NCI-H82 (cell line): Measurements from ENCODE around the gene FILIP1.
"Not testable (repeated sequence)": the region's sequence is repeated elsewhere in the genome, so short reads cannot be mapped to it uniquely, and the experiment has no call there.

Source experiments
- DNase-seq: peaks from one replicate; lab custom pipeline; 2025; lab: John Stamatoyannopoulos, UW

The FILIP1 gene

GRCh38 chr6:75419980-75420379 lies 73.6 kb downstream of the FILIP1 start:
- DNase-seq, result no peak

DNA sequence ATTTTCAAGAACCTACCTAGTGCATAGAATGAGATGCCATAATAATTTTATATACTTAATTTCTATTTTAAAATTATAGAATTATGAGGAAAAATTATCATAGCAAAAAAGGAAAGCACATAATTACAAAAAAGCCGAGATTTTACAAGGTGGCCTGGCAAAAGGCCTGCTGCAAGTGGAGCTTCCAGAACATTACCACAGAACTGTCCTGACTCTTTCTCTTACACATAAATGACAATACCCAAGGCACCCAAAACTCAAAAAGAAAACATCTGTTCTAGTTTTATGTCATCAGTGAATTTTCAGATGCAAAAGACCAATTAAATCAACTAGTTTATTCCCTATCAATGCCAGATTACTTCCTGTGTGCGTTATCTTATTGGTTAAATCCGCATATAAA lies 74.2 kb downstream of the FILIP1 start:
- DNase-seq, result no peak

- no peak for DNase-seq
These were observed 75.4 kb downstream of the FILIP1 start for GRCh38 chr6:75418233-75418632.

DNA sequence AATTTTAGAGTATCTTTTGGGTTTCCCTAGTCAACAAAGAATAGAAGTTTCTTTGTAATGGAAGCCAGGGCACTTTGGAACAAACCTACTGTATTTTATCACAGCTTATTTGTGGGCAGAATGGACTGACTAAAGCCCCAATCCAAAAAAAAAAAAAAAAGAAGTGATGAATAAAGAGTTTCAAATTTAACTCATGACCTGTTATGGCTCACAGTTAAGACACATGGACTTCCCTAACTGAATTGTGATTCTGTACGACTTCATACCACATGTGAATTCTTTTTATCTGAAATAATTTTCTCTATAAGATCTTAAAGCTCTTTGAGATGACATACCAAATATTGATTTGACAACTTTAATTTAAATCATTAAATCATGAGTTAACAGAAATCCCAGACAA lies 77.2 kb downstream of the FILIP1 start:
- DNase-seq, result no peak

GRCh38 chr6:75415804-75416203 lies 77.8 kb downstream of the FILIP1 start:
- no peak for DNase-seq

DNA sequence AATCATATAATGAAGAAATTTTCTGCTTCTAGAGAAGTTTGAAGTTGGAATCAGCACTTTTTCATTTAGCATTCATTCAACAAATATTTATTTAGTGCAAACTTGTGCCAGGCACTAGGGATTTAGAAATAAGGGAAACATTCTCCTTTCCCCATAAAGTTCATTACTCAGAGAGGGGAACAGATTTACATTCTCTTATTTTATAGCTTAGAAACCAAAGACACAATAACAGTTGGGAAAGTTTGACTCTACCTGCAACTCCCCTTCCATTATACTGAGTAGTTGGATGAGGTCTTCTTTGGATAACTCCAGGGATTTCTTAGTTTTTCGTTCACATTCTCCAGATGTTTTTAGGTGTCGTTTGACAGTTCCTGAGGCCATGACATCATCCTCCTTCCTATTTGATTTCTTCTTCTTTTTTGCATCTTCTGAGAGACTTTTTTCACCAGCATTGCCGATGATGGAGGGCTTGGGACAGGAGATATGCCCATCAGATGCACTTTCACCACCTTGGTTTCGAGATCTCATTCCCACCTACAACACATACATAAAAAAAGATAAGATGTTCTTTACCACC lies 79.1 kb downstream of the FILIP1 start:
- no peak for DNase-seq

GRCh38 chr6:75412969-75413662 lies 80.5 kb downstream of the FILIP1 start:
- DNase-seq, result no peak

DNA sequence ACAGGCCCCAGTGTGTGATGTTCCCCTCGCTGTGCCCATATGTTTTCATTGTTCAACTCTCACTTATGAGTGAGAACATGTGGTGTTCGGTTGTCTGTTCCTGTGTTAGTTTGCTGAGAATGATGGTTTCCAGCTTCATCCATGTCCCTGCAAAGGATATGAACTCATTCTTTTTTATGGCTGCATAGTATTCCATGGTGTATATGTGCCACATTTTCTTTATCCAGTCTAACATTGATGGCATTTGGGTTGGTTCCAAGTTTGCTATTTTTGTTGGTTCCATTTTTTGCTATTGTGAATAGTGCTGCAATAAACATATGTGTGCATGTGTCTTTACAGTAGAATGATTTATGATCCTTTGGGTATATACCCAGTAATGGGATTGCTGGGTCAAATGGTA lies 83.0 kb downstream of the FILIP1 start:
- not testable (repeated sequence) for DNase-seq

GRCh38 chr6:75409928-75410327 lies 83.7 kb downstream of the FILIP1 start:
- no peak for DNase-seq

DNA sequence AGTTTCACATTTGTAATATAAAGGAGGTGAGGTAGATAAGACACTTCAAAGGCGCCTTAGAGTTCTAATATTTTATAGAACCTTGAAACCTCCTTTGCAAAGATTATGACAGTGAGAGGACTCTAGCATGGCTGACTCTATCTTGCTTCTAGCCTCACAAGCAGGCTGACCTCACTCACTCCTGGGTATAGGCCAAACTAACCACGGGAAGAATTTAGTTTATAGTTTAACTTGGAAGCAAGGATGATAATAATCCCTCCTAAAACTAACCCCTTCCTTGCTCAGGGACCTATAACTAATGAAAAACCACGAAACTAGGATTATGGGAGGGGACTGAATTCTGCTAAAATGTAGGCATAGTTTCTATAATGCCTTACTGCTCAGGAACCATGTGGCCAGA lies 84.3 kb downstream of the FILIP1 start:
- DNase-seq, result no peak

- no peak for DNase-seq
These were observed 90.0 kb downstream of the FILIP1 start for GRCh38 chr6:75403563-75404080.

DNA sequence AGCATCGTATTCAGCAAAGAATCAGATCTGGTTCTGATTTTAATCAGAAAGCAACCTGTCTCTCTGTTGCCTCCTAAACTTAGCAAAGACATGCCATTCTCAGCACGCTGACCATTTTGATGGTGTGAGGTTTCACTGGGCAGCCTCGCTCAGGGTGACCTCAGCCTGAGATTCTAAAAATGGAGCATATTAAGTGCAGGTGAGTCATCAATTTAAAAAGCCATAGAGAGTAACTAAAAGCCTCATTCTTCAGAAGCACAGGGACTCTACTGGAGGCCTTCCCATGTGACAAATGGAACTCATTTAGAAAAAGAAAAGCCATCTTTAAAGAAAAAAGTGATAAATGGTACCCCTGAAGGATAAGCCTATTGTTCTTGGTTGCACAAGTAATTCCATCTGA lies 91.3 kb downstream of the FILIP1 start:
- no peak for DNase-seq

GRCh38 chr6:75397656-75398465 lies 95.7 kb downstream of the FILIP1 start:
- no peak for DNase-seq

GRCh38 chr6:75397171-75397570 lies 96.4 kb downstream of the FILIP1 start:
- no peak for DNase-seq

DNA sequence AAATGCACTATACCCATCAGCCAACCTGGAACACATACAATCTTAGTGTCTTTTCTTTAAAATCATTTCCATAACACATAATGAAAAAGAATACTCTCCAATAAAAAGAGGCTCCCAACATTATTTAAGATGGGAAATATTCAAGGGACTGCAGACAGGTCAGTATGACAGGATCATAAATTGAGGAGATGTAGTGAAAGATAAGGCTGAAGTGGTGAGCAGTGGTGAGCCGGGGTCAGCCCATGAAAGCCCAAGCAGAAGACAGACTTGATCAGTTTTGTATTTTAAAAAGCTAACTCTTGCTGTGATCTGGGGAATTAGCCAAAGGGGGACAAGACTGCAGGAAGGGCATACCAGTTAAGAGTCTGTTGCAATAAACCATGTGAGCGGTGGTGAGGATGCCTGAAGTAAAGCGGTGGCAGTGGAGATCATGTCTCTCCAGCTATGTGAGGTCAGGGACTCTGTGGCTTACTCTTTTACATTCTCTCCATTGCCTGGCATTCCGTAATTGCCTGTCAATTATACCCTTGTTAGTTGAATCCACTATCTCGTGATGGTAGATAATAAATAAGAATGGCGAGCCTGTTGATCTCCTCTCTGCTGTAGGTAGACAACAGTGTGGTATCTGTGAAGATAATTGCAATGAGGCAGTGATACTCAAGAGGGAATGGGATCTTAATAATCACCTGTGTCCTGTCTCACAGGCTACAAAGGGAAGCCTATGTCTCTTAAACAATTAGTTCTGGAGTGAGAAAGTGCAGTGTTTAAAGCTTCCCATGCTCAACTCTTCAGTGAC lies 97.4 kb downstream of the FILIP1 start:
- DNase-seq, result no peak

GRCh38 chr6:75393806-75394205 lies 99.8 kb downstream of the FILIP1 start:
- DNase-seq, result no peak

DNA sequence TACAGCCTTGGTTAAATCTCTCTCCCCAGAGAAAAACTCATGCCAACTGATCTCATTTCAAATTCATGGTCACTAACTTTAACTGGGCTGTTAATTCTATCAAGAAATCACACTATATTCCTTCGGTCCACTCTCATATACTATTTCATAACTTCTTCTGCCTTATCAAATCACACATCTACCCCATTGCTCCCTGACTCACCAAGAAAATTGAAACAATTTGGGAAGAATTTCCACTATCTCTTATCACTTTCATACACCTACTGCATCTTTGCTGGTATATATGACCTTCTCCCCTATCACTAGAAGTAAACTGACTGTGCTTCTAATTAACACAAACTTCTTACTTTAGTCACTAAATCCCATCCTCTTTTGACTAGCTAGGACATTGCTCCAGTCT lies 102.3 kb downstream of the FILIP1 start:
- DNase-seq, result no peak

DNA sequence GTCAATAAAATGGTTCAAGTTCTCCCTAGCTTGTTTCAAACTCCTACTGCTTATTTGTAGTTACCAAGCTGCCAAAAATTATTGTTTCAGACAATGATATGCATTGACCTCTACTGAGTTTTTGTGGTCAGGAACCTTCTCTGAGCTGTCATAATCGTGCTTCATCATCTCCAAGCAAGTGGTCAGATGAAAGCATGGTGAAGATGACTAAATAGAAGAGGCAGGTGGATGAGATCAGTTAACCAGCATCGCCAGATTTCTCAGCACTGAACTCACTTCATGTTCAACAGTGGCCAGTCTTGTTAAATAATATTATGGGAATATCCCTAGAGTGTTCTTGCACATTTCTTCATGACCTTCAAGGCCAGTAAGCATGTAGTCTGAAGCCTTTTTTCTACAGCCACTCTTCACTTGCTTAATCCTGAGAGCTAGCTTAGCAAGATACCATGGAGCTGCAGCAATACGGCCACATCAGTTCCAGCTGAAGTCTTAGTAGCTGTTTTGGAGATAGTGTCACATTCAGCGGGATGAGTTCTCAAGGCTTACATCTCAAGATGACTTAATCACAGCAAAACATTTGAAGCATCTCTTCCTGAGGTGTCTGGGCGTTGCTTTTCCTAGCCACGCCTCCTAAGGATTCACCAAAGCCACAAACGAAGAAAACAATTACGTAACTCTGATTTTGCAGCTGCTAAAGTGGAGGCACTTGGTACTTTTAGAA lies 107.4 kb downstream of the FILIP1 start:
- no peak for DNase-seq

GRCh38 chr6:75384116-75384515 lies 109.5 kb downstream of the FILIP1 start:
- DNase-seq, result no peak

GRCh38 chr6:75382634-75382900 lies 111.0 kb downstream of the FILIP1 start:
- DNase-seq, result no peak

DNA sequence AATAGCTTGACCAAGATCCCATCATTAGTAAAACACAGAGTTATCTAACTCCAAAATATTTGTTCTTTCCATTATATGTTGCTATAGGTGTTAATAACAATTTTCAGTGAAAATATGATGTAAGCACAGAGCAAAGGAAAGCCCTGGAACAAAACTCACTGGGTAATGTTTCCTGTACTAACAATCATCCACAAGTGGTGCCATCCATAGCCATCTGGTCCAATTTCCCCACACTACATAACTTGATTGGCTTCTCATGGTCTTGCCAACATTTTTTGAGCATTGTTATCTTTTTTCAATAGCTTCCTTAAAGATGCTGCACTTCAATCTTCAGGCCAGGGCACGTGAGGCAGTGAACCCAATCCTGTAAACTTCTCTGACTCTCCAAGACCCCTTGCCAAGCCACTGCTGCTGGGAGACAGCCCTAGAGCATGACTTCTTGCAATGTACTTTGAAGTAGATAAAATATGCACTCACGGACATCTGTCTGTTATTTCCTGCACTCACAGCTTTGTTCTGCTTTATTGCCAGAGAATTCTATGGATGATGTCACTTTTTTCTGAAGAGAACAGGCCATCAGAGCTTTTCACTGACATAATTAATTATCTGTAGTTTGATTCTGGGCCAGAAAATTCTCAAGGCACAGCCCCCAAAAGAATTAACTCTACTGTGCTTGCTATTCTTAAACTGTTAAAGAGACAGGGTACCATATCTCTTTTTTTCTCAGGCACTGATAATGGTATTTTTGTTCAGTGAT lies 111.5 kb downstream of the FILIP1 start:
- no peak for DNase-seq
